IMR-90 (cell line): ENCODE results near the gene RUSF1. TPM values are rescaled to one million over a fixed set of nuclear protein-coding genes. Genes with fewer than 3 reads are reported as not detected.

Experiments
- ATAC-seq: fragments of 200-7000 bp; cut with Tn5 transposase; 2 replicates; pipeline ENCODE4 v1.9.1; 2020; ENCODE audit warnings: low read depth, mild to moderate bottlenecking, moderate library complexity
- BruUV-seq: library from RNA; stranded (reverse); fragments of 400-500 nt; replicated peaks from 2 replicates; lab custom pipeline; 2021; lab: Mats Ljungman, UMichigan
- CTCF ChIA-PET: fragments of 300-600 bp; formaldehyde crosslinking; extraction: SDS; loops from one replicate; lab custom pipeline; 2021; ENCODE audit warnings: antibody characterized with exemption; lab: Yijun Ruan, JAX
- POLR2A ChIA-PET: fragments of 300-600 bp; sonication (Branson Sonifier 250); formaldehyde crosslinking; loops from one replicate; lab custom pipeline; 2022; ENCODE audit warnings: antibody characterized with exemption; ENCODE audit not compliant: unreplicated experiment; lab: Charles Lee
- DNase-seq: peaks from one replicate; pipeline ENCODE4 v3.0.0; 2013
- H2AFZ ChIP-seq: replicated peaks from 2 replicates; pipeline ENCODE3; 2013; ENCODE audit warnings: low read length, mild to moderate bottlenecking; ENCODE audit not compliant: poor library complexity
- H2AK5ac ChIP-seq: 2 replicates; pipeline ENCODE4 v1.6.1; 2013; ENCODE audit warnings: low read depth, low read length, inconsistent platforms
- H2AK9ac ChIP-seq: replicated peaks from 2 replicates; pipeline ENCODE3; 2013; ENCODE audit warnings: mild to moderate bottlenecking, low read depth, low read length, moderate library complexity; ENCODE audit not compliant: poor library complexity
- H2BK120ac ChIP-seq: 2 replicates; pipeline ENCODE4 v1.6.1; 2013; ENCODE audit warnings: low read depth, low read length, inconsistent platforms
- H2BK15ac ChIP-seq: 3 replicates; pipeline ENCODE4 v1.6.1; 2013; ENCODE audit warnings: low read depth, low read length, inconsistent platforms
- H2BK20ac ChIP-seq: 2 replicates; pipeline ENCODE4 v1.6.1; 2013; ENCODE audit warnings: low read depth, mild to moderate bottlenecking, inconsistent platforms, low read length, moderate library complexity
- H2BK5ac ChIP-seq: 2 replicates; pipeline ENCODE4 v1.6.1; 2013; ENCODE audit warnings: mild to moderate bottlenecking, low read depth, low read length, inconsistent platforms; ENCODE audit not compliant: poor library complexity, severe bottlenecking
- H3K14ac ChIP-seq: replicated peaks from 2 replicates; pipeline ENCODE4 v1.6.1; 2013; ENCODE audit warnings: low read depth, low read length, inconsistent platforms
- H3K18ac ChIP-seq: 2 replicates; pipeline ENCODE4 v1.6.1; 2013; ENCODE audit warnings: low read depth, low read length, control low read depth
- H3K23ac ChIP-seq: 2 replicates; pipeline ENCODE4 v1.6.1; 2013; ENCODE audit warnings: low read depth, low read length, inconsistent platforms
- H3K27ac ChIP-seq: 2 replicates; pipeline ENCODE4 v1.5.1; 2013; ENCODE audit warnings: mild to moderate bottlenecking, control low read depth, low read length; ENCODE audit not compliant: insufficient read depth
- H3K27me3 ChIP-seq: 2 replicates; pipeline ENCODE4 v1.6.1; 2013; ENCODE audit warnings: low read length; ENCODE audit not compliant: control insufficient read depth, insufficient read depth
- H3K36me3 ChIP-seq: 2 replicates; pipeline ENCODE4 v1.6.1; 2013; ENCODE audit warnings: low read length, mixed read lengths; ENCODE audit not compliant: control insufficient read depth, insufficient read depth
- H3K4ac ChIP-seq: 2 replicates; pipeline ENCODE4 v1.6.1; 2013; ENCODE audit warnings: low read depth, low read length, inconsistent platforms
- H3K4me1 ChIP-seq: 2 replicates; pipeline ENCODE4 v1.6.1; 2013; ENCODE audit warnings: low read length, mixed read lengths; ENCODE audit not compliant: control insufficient read depth, insufficient read depth
- H3K4me2 ChIP-seq: 2 replicates; pipeline ENCODE4 v1.6.1; 2013; ENCODE audit warnings: low read depth, mild to moderate bottlenecking, control low read depth, low read length, moderate library complexity
- H3K4me3 ChIP-seq: 2 replicates; pipeline ENCODE4 v1.5.1; 2013; ENCODE audit warnings: low read depth, mild to moderate bottlenecking, control low read depth, low read length, moderate library complexity; ENCODE audit not compliant: insufficient read depth
- H3K56ac ChIP-seq: 2 replicates; pipeline ENCODE4 v1.6.1; 2013; ENCODE audit warnings: low read length, inconsistent platforms; ENCODE audit not compliant: insufficient read depth; ENCODE audit errors: extremely low read depth
- H3K79me1 ChIP-seq, 2 experiments: 2 replicates each; pipeline ENCODE4 v1.6.1; 2013; ENCODE audit warnings: low read length in 2 of 2, inconsistent platforms in 1 of 2, low read depth in 1 of 2
- H3K9ac ChIP-seq: 2 replicates; pipeline ENCODE4 v1.6.1; 2013; ENCODE audit warnings: low read depth, low read length, control low read depth
- H3K9me1 ChIP-seq: 2 replicates; pipeline ENCODE4 v1.6.1; 2013; ENCODE audit warnings: low read length, inconsistent platforms; ENCODE audit not compliant: insufficient read depth
- H3K9me3 ChIP-seq: 2 replicates; pipeline ENCODE4 v1.6.1; 2013; ENCODE audit warnings: low read length; ENCODE audit not compliant: control insufficient read depth, insufficient read depth
- H4K20me1 ChIP-seq: 2 replicates; pipeline ENCODE4 v1.6.1; 2013; ENCODE audit warnings: low read length, inconsistent platforms; ENCODE audit not compliant: insufficient read depth
- H4K5ac ChIP-seq: 2 replicates; pipeline ENCODE4 v1.6.1; 2013; ENCODE audit warnings: mild to moderate bottlenecking, low read depth, low read length, control low read depth
- H4K8ac ChIP-seq, 2 experiments: 2 replicates each; pipeline ENCODE4 v1.6.1; 2013; ENCODE audit warnings: low read depth in 2 of 2, low read length in 2 of 2, control low read depth in 1 of 2, inconsistent platforms in 1 of 2
- H4K91ac ChIP-seq: 2 replicates; pipeline ENCODE4 v1.6.1; 2013; ENCODE audit warnings: low read depth, low read length, inconsistent platforms; ENCODE audit not compliant: insufficient read depth
- BHLHE40 ChIP-seq: fragments of 150-350 bp; IDR thresholded peaks from 2 replicates; pipeline ENCODE4 v1.6.1; 2016; ENCODE audit warnings: mild to moderate bottlenecking, low read depth, low read length
- CEBPB ChIP-seq: IDR thresholded peaks from 2 replicates; pipeline ENCODE4 v1.6.1; 2012; ENCODE audit warnings: low read depth, low read length, improper control_type of control experiment
- CHD1 ChIP-seq: IDR thresholded peaks from 2 replicates; pipeline ENCODE4 v1.6.1; 2012; ENCODE audit warnings: low read depth, low read length, improper control_type of control experiment
- CTCF ChIP-seq: conservative IDR thresholded peaks from 2 replicates; pipeline ENCODE4 v1.5.1; 2012; ENCODE audit warnings: mild to moderate bottlenecking, low read depth, low read length, improper control_type of control experiment
- ELK1 ChIP-seq: fragments of 150-350 bp; IDR thresholded peaks from 2 replicates; pipeline ENCODE4 v1.6.1; 2016; ENCODE audit warnings: low read depth, mild to moderate bottlenecking, low read length, moderate library complexity, borderline replicate concordance
- FOS ChIP-seq: fragments of 150-350 bp; IDR thresholded peaks from 2 replicates; pipeline ENCODE4 v1.6.1; 2016; ENCODE audit warnings: low read depth, low read length
- MAFK ChIP-seq: IDR thresholded peaks from 2 replicates; pipeline ENCODE4 v1.6.1; 2012; ENCODE audit warnings: low read depth, low read length, improper control_type of control experiment
- MAZ ChIP-seq: IDR thresholded peaks from 2 replicates; pipeline ENCODE4 v1.6.1; 2012; ENCODE audit warnings: low read depth, mild to moderate bottlenecking, low read length, improper control_type of control experiment, moderate library complexity, borderline replicate concordance
- MXI1 ChIP-seq: IDR thresholded peaks from 2 replicates; pipeline ENCODE4 v1.6.1; 2012; ENCODE audit warnings: low read depth, mild to moderate bottlenecking, low read length, moderate library complexity, borderline replicate concordance
- NFE2L2 ChIP-seq: fragments of 150-350 bp; IDR thresholded peaks from 2 replicates; pipeline ENCODE4 v1.6.1; 2016; ENCODE audit warnings: low read depth, mild to moderate bottlenecking, low read length
- POLR2A ChIP-seq: IDR thresholded peaks from 2 replicates; pipeline ENCODE4 v1.6.1; 2012; ENCODE audit warnings: mild to moderate bottlenecking, low read depth, low read length
- RAD21 ChIP-seq: IDR thresholded peaks from 2 replicates; pipeline ENCODE4 v1.6.1; 2012; ENCODE audit warnings: low read length, improper control_type of control experiment
- RCOR1 ChIP-seq: IDR thresholded peaks from 2 replicates; pipeline ENCODE4 v1.6.1; 2012; ENCODE audit warnings: mild to moderate bottlenecking, low read length, improper control_type of control experiment; ENCODE audit not compliant: insufficient replicate concordance
- RFX5 ChIP-seq: IDR thresholded peaks from 2 replicates; pipeline ENCODE4 v1.8.0; 2012; ENCODE audit warnings: low read depth, mild to moderate bottlenecking, low read length, moderate library complexity
- SMC3 ChIP-seq: fragments of 150-350 bp; IDR thresholded peaks from 2 replicates; pipeline ENCODE4 v1.6.1; 2016; ENCODE audit warnings: low read depth, mild to moderate bottlenecking, antibody characterized with exemption, low read length, moderate library complexity
- USF2 ChIP-seq: fragments of 150-350 bp; IDR thresholded peaks from 2 replicates; pipeline ENCODE4 v1.6.1; 2017; ENCODE audit warnings: mild to moderate bottlenecking, antibody characterized with exemption, low read length, low read depth
- WGBS, 2 experiments: methylation state at CpG; one replicate each; pipeline versions ENCODE4 v1.1.5 to v1.1.7; 2013; ENCODE audit warnings: missing lambda C conversion rate in 2 of 2; ENCODE audit not compliant: insufficient read length in 1 of 2; ENCODE audit errors: extremely low coverage in 2 of 2; 5-methylcytosine and 5-hydroxymethylcytosine counted together
- dilution Hi-C: fragments of 300-500 bp; cut with HindIII; formaldehyde crosslinking; loops from one replicate; pipeline ENCODE4 v1.14.3; 2018; ENCODE audit warnings: low sequenced_read_pairs; ENCODE audit not compliant: unreplicated experiment
- in situ Hi-C: fragments of 300-500 bp; cut with MboI; formaldehyde crosslinking; loops from 3 replicates; pipeline ENCODE4 v1.14.3; 2019; ENCODE audit warnings: low sequenced_read_pairs, inconsistent platforms, mixed read lengths
- intact Hi-C: fragments of 100-400 bp; cut with micrococcal nuclease; formaldehyde crosslinking; loops from 2 replicates; pipeline ENCODE4 v1.10.0; 2022
- polyA plus RNA-seq, 3 experiments: library from polyadenylated mRNA; depleted of rRNA; stranded (reverse); fragments of >200 nt; gene quantifications; 2 replicates each; pipeline ENCODE4 v1.2.3, GENCODE V29; 2012; ENCODE audit warnings: low replicate concordance in 1 of 3
- total RNA-seq: library from RNA; depleted of rRNA; stranded (reverse); fragments of >200 nt; gene quantifications from 2 replicates; pipeline ENCODE4 v1.2.3, GENCODE V29; 2012

RUSF1 gene
- total and polyA plus RNA-seq, 2 of the 4 experiments (the other 2 are of a cell fraction), result 22.9 to 65.0 TPM

GRCh38 chr16:31532120-31532519 is 23.9 kb upstream of the RUSF1 start:
- dilution Hi-C loops, result no loop called here
- WGBS, 2 experiments, result 0% methylated on average over 1 of the region's 2 CpGs; no CpG with 5 or more reads in 1 of the 2 experiments

More at GRCh38 chr16:31532120-31532519, 23.9 kb upstream of the RUSF1 start:
- H3K56ac ChIP-seq, result no peak overlapping the region
- H2BK5ac ChIP-seq, result no peak overlapping the region
- no peaks in the 10 kb centered on the region for H3K9me1 ChIP-seq
- H4K5ac ChIP-seq, result no peak overlapping the region
- ChIA-PET CTCF (no interaction called here), POLR2A (no interaction called here)
- H3K79me1 ChIP-seq, result no peaks in the 10 kb centered on the region
- no peaks in the 10 kb centered on the region for H3K36me3 ChIP-seq
- no peak overlapping the region for H3K14ac ChIP-seq
- H3K18ac ChIP-seq, result no peak overlapping the region
- H3K9me3 ChIP-seq, result no peaks in the 10 kb centered on the region
- no peak overlapping the region for H3K23ac ChIP-seq
- ATAC-seq (no peak), DNase-seq (no peak)
- H3K4me2 ChIP-seq, result no peak overlapping the region
- no peak overlapping the region for H2BK20ac ChIP-seq
- no peak overlapping the region for H2AFZ ChIP-seq
- H2BK120ac ChIP-seq, result no peak overlapping the region
- H3K4me3 ChIP-seq, result no peak overlapping the region
- no peak overlapping the region for H2AK9ac ChIP-seq
- H4K91ac ChIP-seq, result no peak overlapping the region
- no peak overlapping the region for H4K8ac ChIP-seq
- H3K4ac ChIP-seq, result no peak overlapping the region
- no peak overlapping the region for H3K9ac ChIP-seq
- TF ChIP-seq RFX5 (no peak), MAZ (no peak), ELK1 (no peak), RCOR1 (no peak), MAFK (no peak), FOS (no peak), USF2 (no peak), SMC3 (no peak), BHLHE40 (no peak), CHD1 (no peak), MXI1 (no peak), RAD21 (no peak), POLR2A (no peak), CEBPB (no peak), CTCF (no peak), NFE2L2 (no peak)
- no TSS peak for BruUV-seq
- no peak overlapping the region for H3K27ac ChIP-seq
- H3K4me1 ChIP-seq, result peaks cover 4% of the 10 kb centered on the region; the same call in 1 of the 2 replicates
- intact Hi-C loops (no loop called here), in situ Hi-C loops (no loop called here)
- no peak overlapping the region for H2BK15ac ChIP-seq
- no peak overlapping the region for H2AK5ac ChIP-seq
- H3K27me3 ChIP-seq, result peaks cover 35% of the 10 kb centered on the region
- no peaks in the 10 kb centered on the region for H4K20me1 ChIP-seq
